Smooth muscle cell (in vitro differentiated cells): ENCODE data around the gene HCN3. TPM values are rescaled to one million over a fixed set of nuclear protein-coding genes. Genes with fewer than 3 reads are reported as not detected.

ENCODE experiments used
- DNase-seq: peaks from one replicate; lab custom pipeline; 2025; ENCODE audit not compliant: unreplicated experiment; lab: John Stamatoyannopoulos, UW
- H2AFZ ChIP-seq: fragments of 200-600 bp; sonication (generic); 2 replicates; pipeline ENCODE4 v1.6.0; 2016; ENCODE audit warnings: antibody characterized with exemption, low read depth, mild to moderate bottlenecking
- H3F3A ChIP-seq: fragments of 200-600 bp; sonication (generic); 2 replicates; pipeline ENCODE4 v1.6.0; 2017; ENCODE audit warnings: antibody characterized with exemption, low read depth
- H3K27ac ChIP-seq: fragments of 200-600 bp; sonication (generic); 2 replicates; pipeline ENCODE4 v1.5.1; 2016; ENCODE audit warnings: low read depth, mild to moderate bottlenecking
- H3K27me3 ChIP-seq: fragments of 200-600 bp; sonication (generic); 2 replicates; pipeline ENCODE4 v1.6.1; 2016; ENCODE audit warnings: low read depth, mild to moderate bottlenecking
- H3K36me3 ChIP-seq: fragments of 200-600 bp; sonication (generic); 2 replicates; pipeline ENCODE4 v1.5.1; 2016; ENCODE audit warnings: low read depth
- H3K4me1 ChIP-seq: fragments of 200-600 bp; sonication (generic); 2 replicates; pipeline ENCODE4 v1.5.1; 2016; ENCODE audit warnings: low read depth
- H3K4me2 ChIP-seq: fragments of 200-600 bp; sonication (generic); 2 replicates; pipeline ENCODE4 v1.6.0; 2016; ENCODE audit warnings: mild to moderate bottlenecking
- H3K4me3 ChIP-seq: fragments of 200-600 bp; sonication (generic); 2 replicates; pipeline ENCODE4 v1.5.1; 2016; ENCODE audit warnings: mild to moderate bottlenecking
- H3K79me2 ChIP-seq: fragments of 200-600 bp; sonication (generic); 2 replicates; pipeline ENCODE4 v1.6.0; 2016; ENCODE audit warnings: low read depth, mild to moderate bottlenecking
- H3K9ac ChIP-seq: fragments of 200-600 bp; sonication (generic); 2 replicates; pipeline ENCODE4 v1.6.0; 2016; ENCODE audit warnings: low read depth
- H3K9me3 ChIP-seq: fragments of 200-600 bp; sonication (generic); replicated peaks from 2 replicates; pipeline ENCODE4 v1.5.1; 2016; ENCODE audit warnings: low read depth
- H4K20me1 ChIP-seq: fragments of 200-600 bp; sonication (generic); 2 replicates; pipeline ENCODE4 v1.6.0; 2016; ENCODE audit warnings: low read depth
- WGBS: methylation state at CpG from one replicate; pipeline ENCODE4 v1.1.7; 2016; ENCODE audit warnings: low lambda C conversion rate; 5-methylcytosine and 5-hydroxymethylcytosine counted together
- polyA plus RNA-seq: library from polyadenylated mRNA; unstranded; fragments of >200 nt; fragmentation: Nextera tagmentation; extraction: Ambion mirVana; gene quantifications from 2 replicates; pipeline ENCODE4 v1.2.1, GENCODE V29; 2016
- total RNA-seq: library from RNA; depleted of rRNA; stranded (reverse); fragments of >200 nt; gene quantifications from 2 replicates; pipeline ENCODE4 v1.2.3, GENCODE V29; 2014
- TF ChIP-seq, protein P1 (sequence below): fragments of 200-600 bp; sonication (generic); IDR thresholded peaks from 2 replicates; pipeline ENCODE4 v1.5.1; 2017; ENCODE audit warnings: borderline replicate concordance, mild to moderate bottlenecking, antibody characterized with exemption; ENCODE audit not compliant: insufficient read depth, poor library complexity, severe bottlenecking

Gene HCN3
- total and polyA plus RNA-seq, 2 experiments from 2014 or later: 0.49 to 1.2 TPM

DNA sequence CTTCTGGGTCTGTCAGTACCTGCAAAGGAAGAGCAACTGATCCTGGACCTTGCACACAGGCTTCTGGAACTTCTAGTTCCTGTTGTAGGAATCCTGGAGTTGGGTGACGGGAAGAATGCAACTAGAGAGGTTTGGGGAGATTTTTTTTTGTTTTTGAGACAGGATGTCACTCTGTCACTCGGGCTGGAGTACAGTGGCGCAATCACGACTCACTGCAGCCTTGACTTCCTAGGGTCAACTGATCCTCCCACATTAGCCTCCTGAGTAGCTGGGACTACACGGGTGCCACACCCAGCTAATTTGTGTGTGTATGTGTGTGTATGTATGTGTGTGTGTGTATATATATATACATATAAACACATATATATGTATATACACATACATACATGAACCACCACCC lies 40.8 kb upstream of the HCN3 start:
- H3F3A ChIP-seq: no peaks in the 10 kb centered on the region
- H3K9me3 ChIP-seq: no peaks in the 10 kb centered on the region
- no peak overlapping the region for H3K27ac ChIP-seq
- H4K20me1 ChIP-seq: no peaks in the 10 kb centered on the region
- H2AFZ ChIP-seq: no peak overlapping the region
- H3K4me1 ChIP-seq: no peaks in the 10 kb centered on the region
- no peak overlapping the region for H3K4me3 ChIP-seq
- no peaks in the 10 kb centered on the region for H3K36me3 ChIP-seq
- H3K27me3 ChIP-seq: no peaks in the 10 kb centered on the region
- no peaks in the 10 kb centered on the region for H3K79me2 ChIP-seq
- TF ChIP-seq, protein P1, sequence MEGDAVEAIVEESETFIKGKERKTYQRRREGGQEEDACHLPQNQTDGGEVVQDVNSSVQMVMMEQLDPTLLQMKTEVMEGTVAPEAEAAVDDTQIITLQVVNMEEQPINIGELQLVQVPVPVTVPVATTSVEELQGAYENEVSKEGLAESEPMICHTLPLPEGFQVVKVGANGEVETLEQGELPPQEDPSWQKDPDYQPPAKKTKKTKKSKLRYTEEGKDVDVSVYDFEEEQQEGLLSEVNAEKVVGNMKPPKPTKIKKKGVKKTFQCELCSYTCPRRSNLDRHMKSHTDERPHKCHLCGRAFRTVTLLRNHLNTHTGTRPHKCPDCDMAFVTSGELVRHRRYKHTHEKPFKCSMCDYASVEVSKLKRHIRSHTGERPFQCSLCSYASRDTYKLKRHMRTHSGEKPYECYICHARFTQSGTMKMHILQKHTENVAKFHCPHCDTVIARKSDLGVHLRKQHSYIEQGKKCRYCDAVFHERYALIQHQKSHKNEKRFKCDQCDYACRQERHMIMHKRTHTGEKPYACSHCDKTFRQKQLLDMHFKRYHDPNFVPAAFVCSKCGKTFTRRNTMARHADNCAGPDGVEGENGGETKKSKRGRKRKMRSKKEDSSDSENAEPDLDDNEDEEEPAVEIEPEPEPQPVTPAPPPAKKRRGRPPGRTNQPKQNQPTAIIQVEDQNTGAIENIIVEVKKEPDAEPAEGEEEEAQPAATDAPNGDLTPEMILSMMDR: no peak
- no peak for DNase-seq
- H3K4me2 ChIP-seq: no peak overlapping the region
- 89% methylated on average over 5 of the region's 5 CpGs for WGBS
- no peak overlapping the region for H3K9ac ChIP-seq

DNA sequence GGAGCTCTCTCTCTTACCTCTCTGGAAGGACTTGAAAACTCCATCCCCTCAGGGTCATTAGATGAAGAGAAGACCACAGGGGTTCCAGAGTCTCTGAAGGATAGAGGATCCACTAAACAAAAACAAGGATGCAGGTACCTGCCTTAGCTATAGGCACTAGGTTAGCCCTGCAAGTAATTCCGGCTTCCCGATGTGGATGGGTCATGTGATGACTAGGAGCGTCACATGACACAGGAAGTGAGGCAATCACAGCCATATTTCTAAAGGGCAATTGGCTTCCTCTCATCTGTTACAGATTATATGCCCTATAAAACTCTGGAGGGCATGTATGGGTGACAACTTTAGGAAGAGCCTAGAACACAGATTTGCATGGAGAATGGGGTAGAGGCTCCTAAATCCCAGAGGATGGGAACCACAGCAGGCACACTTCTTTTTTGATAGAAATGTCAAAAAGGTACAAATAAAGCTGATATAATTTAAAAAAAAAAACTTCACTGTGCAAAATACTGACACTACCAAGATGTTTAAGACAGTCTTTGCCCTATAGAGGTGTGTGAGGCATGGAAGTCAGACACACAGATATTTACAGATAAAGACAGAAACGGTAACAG lies 36.1 kb upstream of the HCN3 start:
- H3K9me3 ChIP-seq: no peaks in the 10 kb centered on the region
- no peaks in the 10 kb centered on the region for H3K36me3 ChIP-seq
- no peaks in the 10 kb centered on the region for H3K4me1 ChIP-seq
- H4K20me1 ChIP-seq: no peaks in the 10 kb centered on the region
- H3K4me3 ChIP-seq: peak overlapping the region; percentile 46
- no peaks in the 10 kb centered on the region for H3K27me3 ChIP-seq
- H3K79me2 ChIP-seq: no peaks in the 10 kb centered on the region
- peak overlapping the region; percentile 7 for H3K27ac ChIP-seq
- no peak overlapping the region for H3K9ac ChIP-seq
- no peak overlapping the region for H2AFZ ChIP-seq
- TF ChIP-seq, protein P1: no peak
- H3F3A ChIP-seq: peaks cover 12% of the 10 kb centered on the region
- WGBS: 23% methylated on average over 4 of the region's 4 CpGs
- H3K4me2 ChIP-seq: peak overlapping the region; percentile 81
- DNase-seq: no peak

DNA sequence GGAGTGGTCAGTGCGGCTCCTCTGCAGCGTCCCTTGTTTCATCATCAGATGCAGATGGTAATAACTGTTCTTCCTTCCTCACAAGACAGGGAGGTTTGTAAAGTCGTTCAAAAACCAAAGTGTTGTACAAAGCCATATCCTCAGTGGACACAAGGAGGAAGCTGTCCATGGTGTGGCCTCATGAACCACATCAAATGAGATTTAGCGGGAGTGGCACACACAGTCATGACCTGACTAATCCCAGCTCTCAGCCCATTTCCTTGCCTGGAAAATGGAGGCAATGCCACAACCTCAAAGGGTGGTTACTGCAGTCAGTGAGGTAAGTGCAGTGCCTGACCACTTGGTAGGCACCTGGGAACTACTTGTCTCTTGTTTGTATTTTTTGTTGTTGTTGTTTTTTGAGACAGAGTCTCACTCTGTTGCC lies 35.4 kb upstream of the HCN3 start:
- H3K9me3 ChIP-seq: no peaks in the 10 kb centered on the region
- H4K20me1 ChIP-seq: no peaks in the 10 kb centered on the region
- no peak overlapping the region for H2AFZ ChIP-seq
- no peaks in the 10 kb centered on the region for H3K36me3 ChIP-seq
- peaks cover 12% of the 10 kb centered on the region for H3F3A ChIP-seq
- WGBS: 84% methylated on average over 4 of the region's 4 CpGs
- TF ChIP-seq, protein P1: no peak
- no peaks in the 10 kb centered on the region for H3K4me1 ChIP-seq
- H3K4me2 ChIP-seq: no peak overlapping the region
- H3K27me3 ChIP-seq: no peaks in the 10 kb centered on the region
- no peak overlapping the region for H3K9ac ChIP-seq
- H3K27ac ChIP-seq: no peak overlapping the region
- H3K79me2 ChIP-seq: no peaks in the 10 kb centered on the region
- H3K4me3 ChIP-seq: no peak overlapping the region
- DNase-seq: no peak

DNA sequence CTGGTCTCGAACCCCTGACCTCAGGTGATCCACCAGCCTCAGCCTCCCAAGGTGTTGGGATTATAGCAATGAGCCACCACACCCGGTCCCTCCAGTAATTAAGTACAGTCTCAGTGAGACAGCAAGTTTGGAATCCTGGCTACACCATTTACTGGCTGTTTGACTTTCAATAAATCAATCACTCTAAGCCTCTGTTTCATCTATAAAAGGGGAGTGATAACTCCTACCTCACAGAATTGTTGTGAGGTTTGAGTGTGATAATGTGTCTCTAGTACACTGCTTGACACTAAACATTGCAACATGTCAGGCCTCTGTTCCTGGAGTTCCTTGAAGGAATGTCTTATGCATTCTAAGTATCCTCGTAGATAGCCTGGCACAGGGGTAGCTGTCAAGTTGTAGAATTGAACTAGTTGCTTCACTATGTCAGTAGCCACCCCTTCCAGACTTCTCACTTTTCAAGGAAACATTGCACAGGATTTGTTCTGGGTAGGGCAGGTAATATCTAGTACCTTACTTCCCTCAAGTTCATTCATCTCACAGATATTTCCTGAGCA lies 34.4 kb upstream of the HCN3 start:
- 39% methylated on average over 3 of the region's 3 CpGs for WGBS
- Histone ChIP-seq H3K9me3 (no peaks in the 10 kb centered on the region), H3F3A (peaks cover 12% of the 10 kb centered on the region), H3K4me2 (peak overlapping the region; percentile 87), H3K79me2 (no peaks in the 10 kb centered on the region), H3K36me3 (no peaks in the 10 kb centered on the region), H4K20me1 (no peaks in the 10 kb centered on the region), H3K4me1 (no peaks in the 10 kb centered on the region), H3K9ac (no peak overlapping the region), H3K27me3 (no peaks in the 10 kb centered on the region), H3K4me3 (peak overlapping the region; percentile 59), H3K27ac (no peak overlapping the region), H2AFZ (no peak overlapping the region)
- no peak for DNase-seq
- TF ChIP-seq, protein P1: no peak
